GM19099 (cell line): Measurements from ENCODE around the gene TNK2.

Source experiments
- POLR2A ChIP-seq: IDR thresholded peaks from 3 replicates; pipeline ENCODE4 v1.6.1; 2011; ENCODE audit warnings: low read depth; ENCODE audit not compliant: insufficient read length; ENCODE audit errors: extremely low read depth

The TNK2 gene

DNA sequence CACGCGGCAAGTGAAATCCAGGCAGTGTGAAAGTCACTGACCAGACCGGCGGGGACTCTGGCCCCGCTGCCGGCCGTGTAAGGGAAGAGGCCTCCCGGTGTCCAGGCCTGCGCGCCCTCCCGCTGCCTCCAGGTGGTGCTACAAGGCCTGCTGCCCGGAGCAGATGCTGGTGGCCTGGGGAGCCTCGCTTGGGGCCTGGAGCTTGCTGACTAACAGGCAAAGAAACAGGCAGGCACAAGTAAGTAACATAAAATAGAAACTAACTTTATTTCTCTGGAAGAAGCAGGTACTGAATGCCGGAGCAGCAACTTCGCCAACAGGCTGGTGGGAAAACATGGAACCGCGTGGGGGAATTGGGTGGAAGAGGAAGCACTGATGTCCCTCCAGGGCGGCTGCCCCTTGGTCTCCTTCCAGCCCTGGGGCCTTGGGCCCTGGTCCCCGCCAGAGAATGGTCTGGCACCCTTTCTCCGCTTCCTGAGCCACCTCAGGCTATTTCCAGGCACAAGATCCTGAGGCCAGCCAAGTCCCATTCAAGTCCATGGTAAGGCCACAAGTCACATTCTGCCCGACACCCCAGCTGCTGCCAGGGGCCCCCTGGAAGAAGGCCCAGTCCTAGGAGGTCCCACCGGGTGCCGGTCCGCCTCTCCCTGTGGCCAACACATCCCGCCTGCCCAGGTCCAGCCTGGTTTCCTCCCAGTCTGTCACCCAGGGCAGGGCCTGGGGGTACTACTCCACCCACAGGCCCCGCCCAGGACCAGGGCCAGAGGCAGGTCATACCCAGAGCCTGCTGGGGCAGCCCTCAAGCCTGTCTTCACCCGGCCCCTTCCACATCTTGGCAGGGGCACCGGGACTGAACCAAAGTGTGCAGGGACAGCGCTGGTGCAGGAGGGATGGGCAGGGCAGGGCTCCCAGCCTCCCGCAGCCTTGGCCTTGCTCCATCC, 45.0 kb downstream of the TNK2 start:
- TF ChIP-seq POLR2A: no peak

DNA sequence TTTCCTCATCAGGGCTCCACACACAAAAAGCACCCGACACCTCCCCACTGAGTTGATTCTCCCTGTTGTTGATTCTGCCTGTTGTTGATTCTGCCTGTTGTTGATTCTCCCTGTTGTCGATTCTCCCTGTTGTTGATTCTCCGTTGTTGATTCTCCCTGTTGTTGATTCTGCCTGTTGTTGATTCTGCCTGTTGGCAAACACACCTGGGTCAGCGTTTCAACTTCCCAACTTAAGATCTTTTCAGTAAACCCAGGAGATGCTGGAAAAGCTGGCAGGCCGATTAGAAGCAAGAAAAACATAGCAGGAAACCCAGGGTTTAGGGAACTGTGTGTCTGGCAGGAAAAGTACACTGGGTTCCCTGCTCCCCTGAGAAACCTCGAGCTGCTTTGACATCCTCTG, 47.9 kb downstream of the TNK2 start:
- no peak for TF ChIP-seq POLR2A

DNA sequence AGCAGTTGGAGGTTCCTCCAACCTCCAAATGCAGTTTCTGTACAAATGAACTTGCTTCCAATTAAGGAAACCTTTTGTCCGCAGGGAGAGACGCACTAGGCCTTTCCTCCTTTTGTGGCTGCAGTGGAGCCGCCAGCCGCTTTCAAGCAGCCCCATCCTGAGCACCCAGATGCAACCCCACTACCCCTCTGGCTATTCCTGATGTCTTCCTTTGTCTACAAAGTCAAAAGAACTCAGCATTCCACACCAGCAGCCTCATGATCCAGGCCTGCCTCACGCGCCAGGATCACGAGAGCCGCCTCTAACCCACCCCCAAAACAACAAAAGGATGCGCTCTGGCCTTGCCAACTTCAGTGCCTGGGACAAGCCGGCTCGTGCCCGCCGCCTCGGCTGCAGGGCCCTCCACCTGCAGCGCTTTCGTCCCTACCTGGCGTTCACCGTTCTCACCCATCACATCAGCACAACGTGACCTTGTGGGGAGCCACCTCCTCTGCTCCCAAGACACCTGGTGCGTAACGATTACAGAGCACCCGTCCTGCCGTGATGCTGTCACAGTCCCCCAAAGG, 48.4 kb downstream of the TNK2 start:
- no peak for TF ChIP-seq POLR2A

DNA sequence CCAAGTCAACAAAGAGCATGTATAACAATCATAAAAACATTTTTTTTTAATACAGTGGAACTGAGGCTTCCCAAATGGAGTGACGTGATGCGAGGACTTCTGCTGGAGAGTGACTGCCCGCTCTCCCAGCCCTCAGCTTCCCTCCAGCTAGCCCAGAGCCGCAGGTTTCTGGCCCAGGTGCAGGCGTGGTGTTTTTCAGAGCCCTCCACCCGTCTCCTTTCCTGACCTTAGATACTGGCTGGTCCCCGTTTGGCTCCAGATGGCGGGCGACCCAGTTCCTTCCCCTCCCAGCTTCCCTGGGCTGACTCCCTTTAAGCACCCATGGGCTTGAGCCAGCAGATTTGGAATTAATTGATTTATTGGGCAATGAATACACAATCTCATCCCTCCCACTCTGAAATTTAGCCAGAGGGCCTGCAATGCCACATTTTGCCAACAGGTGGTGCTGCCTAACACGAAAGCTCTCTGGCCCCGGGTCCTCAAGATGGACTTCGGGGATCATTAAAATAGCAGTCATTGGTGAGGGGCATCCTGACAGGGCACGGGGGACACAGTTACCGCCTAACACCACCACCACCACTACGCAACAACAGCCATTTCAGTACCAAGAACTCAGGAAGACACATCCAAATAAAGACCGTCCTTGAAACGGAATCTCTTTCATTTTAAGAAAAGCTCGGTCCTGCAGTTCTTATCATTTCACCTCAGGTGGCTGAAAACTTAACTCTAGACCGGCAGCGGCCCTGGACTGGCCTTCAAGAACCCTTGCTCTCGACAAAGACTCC, 49.1 kb downstream of the TNK2 start:
- no peak for TF ChIP-seq POLR2A

DNA sequence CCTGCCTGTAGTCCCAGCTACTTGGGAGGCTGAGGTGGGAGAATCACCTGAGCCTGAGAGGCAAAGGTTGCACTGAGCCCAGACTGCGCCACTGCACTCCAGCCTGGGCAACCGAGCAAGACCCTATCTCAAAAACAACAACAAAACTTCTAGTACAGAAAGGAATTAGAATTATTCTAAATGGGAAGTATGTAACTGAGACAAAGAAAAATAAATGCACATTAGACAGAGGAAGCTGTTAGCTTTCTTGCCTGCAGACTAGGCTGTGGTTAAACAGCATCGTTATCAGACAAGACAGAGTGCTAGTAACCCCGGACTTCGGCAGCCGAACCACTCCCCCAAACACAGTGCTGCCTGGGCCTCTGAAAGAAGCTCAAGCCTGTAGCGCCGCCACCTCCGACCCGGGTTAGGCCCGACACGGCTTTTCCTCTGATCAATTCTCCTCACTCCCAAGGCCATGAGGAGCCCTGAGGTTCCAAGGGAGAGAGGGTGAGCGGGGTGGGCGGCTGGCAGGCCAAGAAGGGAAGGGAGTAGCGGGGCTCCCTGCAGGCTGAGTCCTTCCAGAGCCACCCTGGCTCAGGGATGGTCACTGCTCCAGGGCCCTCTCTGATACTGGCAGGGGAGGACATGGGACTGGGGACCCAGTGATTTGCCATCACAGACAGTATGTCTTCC, 51.8 kb downstream of the TNK2 start:
- TF ChIP-seq POLR2A: no peak

DNA sequence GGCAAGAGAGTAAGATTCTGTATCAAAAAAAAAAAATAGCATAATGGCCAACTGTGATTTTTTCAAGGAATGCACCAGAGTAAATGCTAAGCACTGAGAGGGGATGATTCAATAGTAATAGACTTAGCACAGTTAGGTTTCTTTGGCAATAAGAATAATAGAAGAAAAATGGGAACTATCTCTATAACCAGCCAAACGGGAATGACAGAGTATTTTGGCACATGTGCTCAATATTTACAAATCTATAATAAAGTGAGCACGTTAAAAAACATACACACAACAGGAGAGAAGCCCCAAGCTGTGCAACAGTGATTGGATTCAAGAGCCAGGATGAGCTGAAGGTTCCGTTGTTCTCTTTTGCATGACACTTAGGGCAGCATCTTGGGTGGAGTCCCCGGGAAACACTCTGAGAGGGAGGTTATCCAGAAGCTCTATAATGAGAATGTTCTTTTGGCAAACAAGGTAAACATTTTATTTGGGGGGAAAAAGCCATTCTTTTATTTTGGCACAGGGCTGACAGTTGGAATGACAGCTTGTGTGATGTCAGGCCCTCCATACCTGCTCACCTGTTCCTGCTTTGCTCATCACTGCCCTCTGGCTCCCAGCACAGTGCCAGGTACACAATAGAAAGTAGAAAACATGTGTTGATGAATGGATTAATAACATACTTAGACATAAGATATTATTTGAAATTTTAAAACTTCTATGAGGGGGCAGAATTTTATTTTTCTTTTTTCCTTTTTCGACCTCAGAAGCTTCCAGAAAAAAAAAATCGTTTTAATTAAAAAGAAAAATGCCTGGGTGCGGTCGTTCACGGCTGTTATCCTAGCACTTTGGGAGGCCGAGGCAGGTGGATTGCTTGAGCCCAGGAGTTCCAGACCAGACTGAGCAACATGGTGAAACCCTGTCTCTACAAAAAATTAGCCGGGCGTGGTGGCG, 52.6 kb downstream of the TNK2 start:
- TF ChIP-seq POLR2A: no peak

DNA sequence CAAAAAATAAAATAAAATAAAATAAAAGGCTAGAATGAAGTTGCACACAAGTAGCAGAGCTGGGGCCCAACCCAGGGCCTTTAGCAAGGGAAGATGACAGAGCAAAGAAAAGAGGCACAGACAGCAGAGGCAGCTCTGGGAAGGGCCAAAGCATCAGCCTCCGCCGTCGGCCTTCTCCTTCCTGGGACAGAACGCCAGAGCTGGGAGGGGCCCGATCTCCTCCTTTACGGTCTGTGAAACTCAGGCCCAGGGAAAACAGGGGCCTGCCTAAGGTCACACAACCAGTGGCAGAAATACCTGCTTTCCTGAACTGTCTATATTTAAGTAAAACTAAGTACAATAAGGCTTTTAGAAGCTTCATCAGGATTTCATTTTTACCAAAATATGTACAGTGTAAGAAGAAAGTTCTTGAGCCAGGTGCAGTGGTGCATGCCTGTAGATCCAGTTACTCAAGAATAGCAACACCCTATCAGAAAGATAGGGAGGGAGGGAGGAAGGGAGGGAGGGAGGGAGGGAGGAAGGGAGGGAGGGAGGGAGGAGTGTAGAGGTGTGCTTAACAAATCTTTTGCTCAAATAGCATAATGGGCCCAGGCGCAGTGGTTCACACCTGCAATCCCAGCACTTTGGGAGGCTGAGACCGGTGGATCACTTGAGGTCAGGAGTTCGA, 53.6 kb downstream of the TNK2 start:
- TF ChIP-seq POLR2A: no peak

DNA sequence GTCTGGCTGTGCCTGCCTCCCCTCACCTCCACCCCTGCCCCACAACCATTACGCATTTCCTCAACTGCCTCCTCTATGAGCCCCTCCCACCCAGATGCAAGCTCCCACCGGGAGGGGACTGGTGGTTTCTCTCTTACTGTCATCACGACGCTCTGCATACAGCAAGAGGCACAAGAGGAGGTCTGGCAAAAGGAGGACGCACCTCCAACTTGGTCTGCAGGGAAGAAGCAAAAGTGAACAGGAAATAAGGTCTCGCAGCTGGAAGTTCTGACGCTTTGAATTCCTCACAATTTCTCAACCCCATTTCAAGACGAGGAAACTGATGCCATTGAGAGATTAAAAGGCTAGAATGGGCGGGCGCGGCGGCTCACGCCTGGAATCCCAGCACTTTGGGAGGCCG, 54.4 kb downstream of the TNK2 start:
- no peak for TF ChIP-seq POLR2A

DNA sequence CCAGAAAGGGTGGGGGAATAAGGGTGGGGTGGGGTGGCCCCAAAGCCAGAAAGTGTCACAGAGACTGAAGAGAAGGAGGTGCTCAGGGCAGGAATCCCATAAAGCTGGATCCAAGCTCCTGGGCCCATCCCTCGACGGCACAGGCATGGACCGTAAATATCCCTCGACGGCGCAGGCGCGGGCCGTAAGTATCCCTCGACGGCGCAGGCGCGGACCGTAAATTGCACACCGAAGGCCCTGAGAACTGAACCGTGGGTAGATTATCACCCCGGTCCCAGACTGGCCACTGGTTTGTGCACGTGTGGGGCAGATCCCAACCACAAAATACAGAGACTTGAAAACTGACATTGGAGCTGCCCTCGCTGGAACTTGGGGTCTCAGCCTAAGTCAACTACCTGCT, 55.3 kb downstream of the TNK2 start:
- TF ChIP-seq POLR2A: no peak

DNA sequence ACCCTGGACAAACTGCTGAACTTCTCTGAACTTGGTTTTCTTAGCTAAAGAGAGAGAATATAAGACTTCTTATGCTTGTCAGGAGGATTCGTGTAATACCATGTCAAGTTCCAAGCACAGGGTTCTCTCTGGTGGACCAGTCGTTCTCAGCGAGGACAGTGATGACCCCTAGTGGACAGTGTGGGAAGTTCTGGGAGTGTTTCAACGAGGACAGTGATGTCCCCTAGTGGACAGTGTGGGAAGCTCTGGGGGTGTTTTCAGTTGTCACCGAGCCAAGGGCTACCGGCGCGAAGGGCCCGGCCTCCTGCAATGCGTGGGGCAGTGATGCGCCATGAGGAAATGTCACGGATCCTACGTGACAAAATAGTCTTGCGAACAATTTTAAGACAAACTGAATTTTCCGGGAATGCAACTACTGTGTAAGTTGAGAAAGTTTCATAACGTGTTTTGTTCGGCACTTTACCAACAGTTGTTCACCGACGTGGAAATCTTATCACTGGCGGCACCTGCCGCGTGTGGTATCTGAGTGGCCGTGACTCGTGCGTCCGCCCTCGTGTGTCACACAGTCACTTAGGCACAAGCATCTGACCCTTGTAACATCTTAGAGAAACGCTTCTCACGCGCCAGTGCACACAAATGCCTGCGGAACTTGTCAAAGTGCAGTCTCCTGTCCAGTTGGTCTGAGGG, 57.4 kb downstream of the TNK2 start:
- TF ChIP-seq POLR2A: no peak

DNA sequence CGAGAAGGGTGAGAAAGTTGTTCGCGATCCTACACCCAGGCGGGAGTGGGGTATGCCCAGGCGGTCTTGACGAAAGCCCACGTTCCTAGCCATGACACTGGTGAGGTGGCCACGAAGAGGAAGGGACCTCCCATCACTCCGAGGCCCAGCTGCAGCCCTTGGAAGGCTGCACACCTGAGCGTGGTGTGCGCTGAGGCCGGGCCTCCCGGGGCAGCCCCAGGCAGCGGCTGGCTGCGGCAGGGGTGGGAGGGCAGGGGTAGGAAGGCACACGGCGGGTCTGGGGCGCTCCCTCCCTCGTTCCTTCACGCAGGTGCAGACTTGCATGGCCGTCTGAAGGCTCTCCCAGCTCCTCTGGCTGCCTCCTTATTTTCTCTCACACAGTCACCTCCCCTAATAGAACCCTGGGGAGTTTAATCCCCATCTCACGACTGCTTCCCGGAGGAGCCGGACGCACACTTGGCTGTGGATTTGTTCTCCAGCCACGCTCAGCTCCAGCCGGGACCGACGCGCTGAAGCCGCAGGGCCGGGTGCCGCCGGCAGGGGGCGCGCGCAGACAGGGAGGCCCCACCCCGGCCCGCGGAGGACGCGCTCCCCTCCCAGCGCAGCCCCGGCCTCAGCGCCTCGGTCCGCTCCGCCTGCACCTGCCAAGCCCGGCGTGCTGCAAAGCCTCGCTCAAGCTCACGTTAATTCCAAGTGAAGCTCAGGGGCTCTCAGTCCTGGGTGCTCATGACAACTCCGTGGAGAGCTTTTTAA, 58.9 kb downstream of the TNK2 start:
- no peak for TF ChIP-seq POLR2A
